HG03469 (cell line): ENCODE results near the gene RUFY1.
"Not testable (repeated sequence)": the region's sequence is repeated elsewhere in the genome, so short reads cannot be mapped to it uniquely, and the experiment has no call there.

Experiments
- ATAC-seq: cut with Tn5 transposase; IDR thresholded peaks from one replicate; pipeline ENCODE4 v1.9.1; 2021; ENCODE audit warnings: mild to moderate bottlenecking, moderate library complexity, moderate number of reproducible peaks; ENCODE audit not compliant: unreplicated experiment

RUFY1 gene

DNA sequence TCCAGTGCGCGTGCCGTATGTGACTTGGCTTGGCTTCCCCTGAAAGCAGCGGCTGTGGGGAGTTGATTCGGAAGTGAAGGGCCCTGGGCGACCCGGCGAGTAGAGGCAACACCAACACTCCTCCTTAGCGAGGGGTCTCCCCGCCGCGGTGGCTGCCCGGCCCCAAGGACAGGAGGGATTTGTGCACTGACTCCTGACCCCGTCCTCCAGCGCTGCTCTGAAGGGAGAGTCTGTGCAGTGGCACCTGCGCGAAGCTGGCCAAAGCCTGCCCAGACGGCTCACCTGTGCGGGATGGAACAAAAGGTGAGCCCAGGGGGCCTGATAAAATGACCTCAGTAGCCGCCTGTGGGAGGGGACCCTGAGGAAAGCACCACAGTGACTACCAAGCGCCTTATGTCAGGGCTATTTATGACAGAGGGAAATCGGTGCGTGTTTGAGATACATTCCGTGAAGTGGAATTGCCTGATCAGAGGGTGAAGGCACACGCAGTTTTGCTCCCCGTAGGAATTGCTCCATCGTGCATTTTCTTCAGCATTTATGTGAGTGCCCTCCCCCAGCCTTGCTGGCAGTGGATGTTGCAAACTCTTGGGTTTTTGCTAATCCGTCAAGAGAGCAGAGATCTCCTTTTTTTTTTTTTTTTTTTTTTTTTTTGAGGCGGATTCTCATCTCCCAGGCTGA, 108.0 kb downstream of the RUFY1 start:
- not testable (repeated sequence) for ATAC-seq
